Measurements from ENCODE around the gene NFATC1.

NFATC1 gene

GRCh38 chr18:79402209-79402576 lies 6.5 kb downstream of the NFATC1 start:
- TF ChIP-seq, protein P1, sequence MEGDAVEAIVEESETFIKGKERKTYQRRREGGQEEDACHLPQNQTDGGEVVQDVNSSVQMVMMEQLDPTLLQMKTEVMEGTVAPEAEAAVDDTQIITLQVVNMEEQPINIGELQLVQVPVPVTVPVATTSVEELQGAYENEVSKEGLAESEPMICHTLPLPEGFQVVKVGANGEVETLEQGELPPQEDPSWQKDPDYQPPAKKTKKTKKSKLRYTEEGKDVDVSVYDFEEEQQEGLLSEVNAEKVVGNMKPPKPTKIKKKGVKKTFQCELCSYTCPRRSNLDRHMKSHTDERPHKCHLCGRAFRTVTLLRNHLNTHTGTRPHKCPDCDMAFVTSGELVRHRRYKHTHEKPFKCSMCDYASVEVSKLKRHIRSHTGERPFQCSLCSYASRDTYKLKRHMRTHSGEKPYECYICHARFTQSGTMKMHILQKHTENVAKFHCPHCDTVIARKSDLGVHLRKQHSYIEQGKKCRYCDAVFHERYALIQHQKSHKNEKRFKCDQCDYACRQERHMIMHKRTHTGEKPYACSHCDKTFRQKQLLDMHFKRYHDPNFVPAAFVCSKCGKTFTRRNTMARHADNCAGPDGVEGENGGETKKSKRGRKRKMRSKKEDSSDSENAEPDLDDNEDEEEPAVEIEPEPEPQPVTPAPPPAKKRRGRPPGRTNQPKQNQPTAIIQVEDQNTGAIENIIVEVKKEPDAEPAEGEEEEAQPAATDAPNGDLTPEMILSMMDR (IDR thresholded peaks at IDR 0.05; ENCODE audit: borderline replicate concordance, control extremely low read depth, extremely low read depth, insufficient read depth, missing control alignments) = no peak
- DNase-seq (ENCODE audit: low spot score) = no peak
- in situ Hi-C loops (cut with MboI; ENCODE audit: low sequenced_read_pairs, unreplicated experiment) = loop anchor here (10.0 kb wide), 1 partner anchor 113 kb away; no protein-coding TSS in a partner anchor

- no peak for DNase-seq (ENCODE audit: low spot score)
- in situ Hi-C loops (cut with MboI; ENCODE audit: low sequenced_read_pairs, unreplicated experiment) = loop anchor here (10.0 kb wide), 1 partner anchor 112 kb away; no protein-coding TSS in a partner anchor
- TF ChIP-seq, protein P1 (IDR thresholded peaks at IDR 0.05; ENCODE audit: borderline replicate concordance, control extremely low read depth, extremely low read depth, insufficient read depth, missing control alignments) = no peak
Observed at GRCh38 chr18:79402977-79403722, 7.4 kb downstream of the NFATC1 start.

DNA sequence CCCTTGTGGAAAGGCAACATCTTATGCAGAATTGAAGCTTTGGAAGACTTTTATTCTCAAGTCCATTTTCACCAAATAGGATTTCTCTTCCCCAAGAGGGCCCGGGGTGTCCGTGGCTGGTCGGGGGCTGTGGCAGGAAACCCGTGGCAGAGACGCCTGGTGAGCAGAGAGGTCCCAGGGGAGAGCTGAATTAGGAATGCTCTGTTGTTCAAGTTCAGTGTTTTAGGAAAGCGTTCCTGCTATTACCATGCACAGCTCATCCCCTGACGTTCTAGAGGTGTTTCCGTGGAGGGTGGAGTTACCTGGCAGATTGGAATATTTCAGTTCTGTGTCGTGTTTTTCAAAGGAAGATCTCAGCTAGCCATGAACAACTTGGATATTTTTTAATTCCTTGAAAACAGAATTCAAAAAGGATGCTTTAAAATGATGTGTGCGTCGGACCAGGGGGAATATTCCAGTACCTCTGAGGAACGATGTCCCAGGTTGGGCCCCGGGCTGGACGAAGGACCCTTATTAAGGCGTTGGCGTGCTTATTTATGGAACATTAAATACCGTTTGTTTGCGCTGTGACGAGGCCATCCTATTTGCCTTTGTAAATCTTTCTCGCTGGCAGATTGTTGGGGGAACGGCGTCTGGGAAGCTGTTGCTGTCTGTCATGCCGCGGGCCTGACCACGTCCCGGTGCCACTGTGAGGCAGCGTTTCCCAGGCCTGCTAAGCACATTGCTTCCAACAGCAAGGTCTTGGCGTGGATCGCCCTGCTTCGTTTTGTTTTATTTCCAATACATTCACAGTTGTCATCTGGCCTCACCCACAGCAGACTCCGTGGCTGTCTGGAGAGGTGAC lies 8.2 kb downstream of the NFATC1 start:
- in situ Hi-C loops (cut with MboI; ENCODE audit: low sequenced_read_pairs, unreplicated experiment) = loop anchor here (10.0 kb wide), 1 partner anchor 111 kb away; no protein-coding TSS in a partner anchor
- TF ChIP-seq, protein P1 (IDR thresholded peaks at IDR 0.05; ENCODE audit: borderline replicate concordance, control extremely low read depth, extremely low read depth, insufficient read depth, missing control alignments) = no peak
- no peak for DNase-seq (ENCODE audit: low spot score)

- TF ChIP-seq, protein P1 (IDR thresholded peaks at IDR 0.05; ENCODE audit: borderline replicate concordance, control extremely low read depth, extremely low read depth, insufficient read depth, missing control alignments) = no peak
- no peak for DNase-seq (ENCODE audit: low spot score)
- in situ Hi-C loops (cut with MboI; ENCODE audit: low sequenced_read_pairs, unreplicated experiment) = loop anchor here (10.0 kb wide), 1 partner anchor 110 kb away; no protein-coding TSS in a partner anchor
Observed at GRCh38 chr18:79404567-79404910, 8.8 kb downstream of the NFATC1 start.

DNA sequence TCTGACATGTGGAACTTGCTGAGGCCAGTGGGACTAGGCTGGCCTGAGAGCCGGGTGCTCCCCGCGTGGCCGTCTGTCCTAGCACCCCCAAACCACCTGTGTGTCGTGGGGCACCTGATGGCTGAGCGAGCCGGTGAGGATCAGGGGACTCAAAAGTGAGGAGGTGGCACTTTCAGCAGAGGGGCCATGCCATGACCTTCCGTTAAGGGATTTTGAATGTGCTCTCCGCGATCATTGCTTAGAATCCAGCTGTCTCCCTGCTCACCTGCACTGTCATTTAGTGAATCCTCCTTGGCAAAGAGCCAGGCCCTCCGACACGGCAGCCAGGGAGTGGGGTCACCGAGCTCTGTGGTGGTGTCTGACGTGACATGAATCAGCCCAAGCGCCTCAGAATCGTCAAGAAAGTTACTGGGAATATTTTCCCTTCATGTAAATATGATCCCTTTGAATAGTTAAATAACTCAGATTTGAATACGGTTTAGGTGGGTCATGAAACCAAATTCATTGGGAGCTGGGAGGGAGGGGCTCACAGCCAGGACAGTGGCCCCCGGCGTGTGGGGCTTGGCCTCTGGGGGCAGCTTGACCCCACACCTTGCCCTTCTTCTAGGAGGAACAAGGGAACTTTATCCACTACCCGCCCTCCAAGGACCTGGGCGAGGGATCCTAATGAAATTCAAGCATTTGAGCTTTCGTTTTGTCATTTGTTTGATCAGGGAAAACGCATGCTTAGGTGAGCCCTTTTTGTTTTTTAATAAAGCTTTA lies 9.5 kb downstream of the NFATC1 start:
- in situ Hi-C loops (cut with MboI; ENCODE audit: low sequenced_read_pairs, unreplicated experiment) = loop anchor here (10.0 kb wide), 1 partner anchor 110 kb away; no protein-coding TSS in a partner anchor
- TF ChIP-seq, protein P1 (IDR thresholded peaks at IDR 0.05; ENCODE audit: borderline replicate concordance, control extremely low read depth, extremely low read depth, insufficient read depth, missing control alignments) = no peak
- DNase-seq (ENCODE audit: low spot score) = no peak

Measured in GM13976 (cell line).